ENCODE measurements around the gene RPL32.
"Not testable (repeated sequence)": the region's sequence is repeated elsewhere in the genome, so short reads cannot be mapped to it uniquely, and the experiment has no call there.

Gene RPL32

GRCh38 chr3:12878758-12879157, 37.4 kb upstream of the RPL32 start:
- H3K4me1 ChIP-seq (ENCODE audit: control insufficient read depth, low read depth, low read length); H3K4me3 ChIP-seq (ENCODE audit: low read length); H3K27ac ChIP-seq (ENCODE audit: low read length); H3K9me3 ChIP-seq (ENCODE audit: control insufficient read depth, low read depth, low read length); H3K36me3 ChIP-seq (ENCODE audit: control insufficient read depth, low read depth, low read length); H3K9ac ChIP-seq (ENCODE audit: low read length): not testable (repeated sequence)
- peaks cover 13% of the 10 kb centered on the region for H3K27me3 ChIP-seq (ENCODE audit: control insufficient read depth, insufficient read depth, low read length)

DNA sequence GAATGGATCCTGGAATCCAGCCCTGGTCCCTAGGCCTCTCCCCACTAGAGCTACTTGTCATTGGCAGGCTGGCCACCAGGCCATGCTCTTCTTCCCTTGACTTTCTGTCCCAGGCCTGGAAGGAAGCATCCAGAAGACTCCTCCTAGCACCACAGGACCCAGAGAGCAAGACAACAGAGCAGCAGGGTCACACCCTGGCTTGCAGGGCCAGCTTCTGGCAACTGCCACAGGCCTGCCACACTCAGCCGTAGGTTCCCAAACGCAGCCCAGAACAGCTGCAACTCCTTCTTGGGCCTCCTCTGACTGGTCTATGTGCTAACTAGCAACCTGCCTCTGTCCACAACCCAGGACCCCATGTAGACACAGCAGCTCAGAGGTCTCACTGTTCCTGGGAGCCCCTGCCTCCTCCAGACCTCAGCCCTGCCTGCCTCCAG, 36.8 kb upstream of the RPL32 start:
- H3K27me3 ChIP-seq (ENCODE audit: control insufficient read depth, insufficient read depth, low read length): peaks cover 11% of the 10 kb centered on the region
- no peak overlapping the region for H3K27ac ChIP-seq (ENCODE audit: low read length)
- H3K4me1 ChIP-seq (ENCODE audit: control insufficient read depth, low read depth, low read length): no peaks in the 10 kb centered on the region
- H3K9ac ChIP-seq (ENCODE audit: low read length): no peak overlapping the region
- H3K4me3 ChIP-seq (ENCODE audit: low read length): no peak overlapping the region
- no peaks in the 10 kb centered on the region for H3K36me3 ChIP-seq (ENCODE audit: control insufficient read depth, low read depth, low read length)
- H3K9me3 ChIP-seq (ENCODE audit: control insufficient read depth, low read depth, low read length): no peaks in the 10 kb centered on the region

GRCh38 chr3:12877040-12877439, 35.7 kb upstream of the RPL32 start:
- Histone ChIP-seq H3K36me3 (ENCODE audit: control insufficient read depth, low read depth, low read length) (no peaks in the 10 kb centered on the region), H3K4me3 (ENCODE audit: low read length) (no peak overlapping the region), H3K4me1 (ENCODE audit: control insufficient read depth, low read depth, low read length) (no peaks in the 10 kb centered on the region), H3K9ac (ENCODE audit: low read length) (no peak overlapping the region), H3K27me3 (ENCODE audit: control insufficient read depth, insufficient read depth, low read length) (peaks cover 11% of the 10 kb centered on the region), H3K9me3 (ENCODE audit: control insufficient read depth, low read depth, low read length) (no peaks in the 10 kb centered on the region), H3K27ac (ENCODE audit: low read length) (no peak overlapping the region)

DNA sequence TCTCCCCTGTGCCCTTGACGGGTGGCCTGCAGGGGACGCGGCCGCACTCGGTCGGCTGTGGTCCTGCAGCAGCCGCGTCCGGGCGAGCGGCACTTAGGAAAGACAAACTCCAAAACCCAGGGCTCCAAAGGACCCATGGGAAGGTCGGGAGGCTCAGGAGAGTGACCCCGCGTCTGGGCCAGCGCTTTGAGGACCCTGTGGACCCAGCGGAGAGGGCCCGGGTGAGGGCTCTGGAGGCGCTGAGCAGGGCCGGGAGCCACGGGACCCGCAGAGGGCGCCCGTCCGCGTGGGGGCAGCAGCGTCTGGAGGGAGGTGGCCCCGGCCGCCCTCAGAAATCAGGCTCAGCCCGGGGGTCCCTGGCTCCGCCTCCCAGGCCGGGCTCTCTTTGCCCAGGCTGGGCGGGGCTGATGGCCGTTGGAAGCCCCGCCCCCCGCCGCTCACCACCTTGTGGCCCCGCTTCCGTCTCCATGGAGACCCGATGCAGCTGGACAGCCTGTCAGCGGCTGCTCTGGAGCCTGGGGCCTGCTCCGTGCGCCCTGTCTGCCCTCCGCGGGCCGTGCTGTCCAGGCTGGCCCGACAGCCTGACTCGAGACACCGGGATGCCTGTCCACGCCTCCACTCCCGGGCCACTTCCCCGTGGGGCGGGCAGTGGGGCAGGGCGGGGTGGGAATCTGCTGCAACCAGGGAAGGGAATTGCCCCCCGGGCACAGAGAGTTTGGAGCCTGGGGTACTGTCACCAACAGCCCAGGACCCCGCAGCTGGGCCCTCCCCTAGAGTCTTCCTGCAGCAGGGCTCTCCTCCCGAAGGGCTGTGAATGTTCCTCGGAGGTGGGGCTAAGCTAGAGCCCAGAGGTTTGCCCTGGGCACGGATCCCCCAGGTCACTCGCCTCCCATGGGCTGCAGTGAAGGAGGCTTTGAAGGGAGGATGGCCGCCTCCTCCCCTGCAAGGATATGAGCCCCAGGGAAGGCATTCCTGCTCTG, 34.8 kb upstream of the RPL32 start:
- Histone ChIP-seq H3K27ac (ENCODE audit: low read length) (no peak overlapping the region), H3K4me3 (ENCODE audit: low read length) (peak overlapping the region; percentile 51), H3K9ac (ENCODE audit: low read length) (no peak overlapping the region), H3K36me3 (ENCODE audit: control insufficient read depth, low read depth, low read length) (no peaks in the 10 kb centered on the region), H3K4me1 (ENCODE audit: control insufficient read depth, low read depth, low read length) (no peaks in the 10 kb centered on the region), H3K9me3 (ENCODE audit: control insufficient read depth, low read depth, low read length) (no peaks in the 10 kb centered on the region), H3K27me3 (ENCODE audit: control insufficient read depth, insufficient read depth, low read length) (peaks cover 11% of the 10 kb centered on the region)

GRCh38 chr3:12871404-12871983, 30.1 kb upstream of the RPL32 start:
- H3K9me3 ChIP-seq (ENCODE audit: control insufficient read depth, low read depth, low read length): no peaks in the 10 kb centered on the region
- H3K36me3 ChIP-seq (ENCODE audit: control insufficient read depth, low read depth, low read length): no peaks in the 10 kb centered on the region
- H3K4me3 ChIP-seq (ENCODE audit: low read length): no peak overlapping the region
- peaks cover 14% of the 10 kb centered on the region for H3K27me3 ChIP-seq (ENCODE audit: control insufficient read depth, insufficient read depth, low read length)
- no peaks in the 10 kb centered on the region for H3K4me1 ChIP-seq (ENCODE audit: control insufficient read depth, low read depth, low read length)
- H3K9ac ChIP-seq (ENCODE audit: low read length): no peak overlapping the region
- H3K27ac ChIP-seq (ENCODE audit: low read length): no peak overlapping the region

DNA sequence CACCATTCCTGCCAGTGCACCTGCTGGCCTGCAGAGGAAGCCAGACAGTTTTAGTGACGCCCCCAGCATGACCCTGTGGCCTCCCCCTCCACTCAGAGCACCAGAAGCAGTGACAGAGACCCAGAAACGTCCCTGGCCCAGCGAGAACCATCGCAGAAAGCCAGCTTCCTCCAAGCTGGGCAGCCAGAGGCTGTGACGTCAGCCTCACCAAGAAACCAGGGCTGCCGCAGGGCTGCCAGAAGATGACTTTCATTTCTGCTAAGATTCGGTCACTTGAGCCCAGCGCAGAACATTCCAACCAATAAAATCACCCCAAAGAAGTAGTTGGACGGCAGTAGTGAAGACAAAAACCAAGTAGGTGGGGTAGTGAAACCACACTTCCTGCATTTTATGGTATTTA, 29.6 kb upstream of the RPL32 start:
- Histone ChIP-seq H3K4me1 (ENCODE audit: control insufficient read depth, low read depth, low read length) (no peaks in the 10 kb centered on the region), H3K36me3 (ENCODE audit: control insufficient read depth, low read depth, low read length) (no peaks in the 10 kb centered on the region), H3K27me3 (ENCODE audit: control insufficient read depth, insufficient read depth, low read length) (peaks cover 14% of the 10 kb centered on the region), H3K4me3 (ENCODE audit: low read length) (no peak overlapping the region), H3K27ac (ENCODE audit: low read length) (no peak overlapping the region), H3K9me3 (ENCODE audit: control insufficient read depth, low read depth, low read length) (no peaks in the 10 kb centered on the region), H3K9ac (ENCODE audit: low read length) (no peak overlapping the region)

GRCh38 chr3:12869035-12869621, 27.8 kb upstream of the RPL32 start:
- no peaks in the 10 kb centered on the region for H3K9me3 ChIP-seq (ENCODE audit: control insufficient read depth, low read depth, low read length)
- H3K27me3 ChIP-seq (ENCODE audit: control insufficient read depth, insufficient read depth, low read length): peaks cover 3% of the 10 kb centered on the region
- H3K4me3 ChIP-seq (ENCODE audit: low read length): peak overlapping the region; percentile 67
- H3K27ac ChIP-seq (ENCODE audit: low read length): no peak overlapping the region
- no peak overlapping the region for H3K9ac ChIP-seq (ENCODE audit: low read length)
- no peaks in the 10 kb centered on the region for H3K4me1 ChIP-seq (ENCODE audit: control insufficient read depth, low read depth, low read length)
- no peaks in the 10 kb centered on the region for H3K36me3 ChIP-seq (ENCODE audit: control insufficient read depth, low read depth, low read length)

DNA sequence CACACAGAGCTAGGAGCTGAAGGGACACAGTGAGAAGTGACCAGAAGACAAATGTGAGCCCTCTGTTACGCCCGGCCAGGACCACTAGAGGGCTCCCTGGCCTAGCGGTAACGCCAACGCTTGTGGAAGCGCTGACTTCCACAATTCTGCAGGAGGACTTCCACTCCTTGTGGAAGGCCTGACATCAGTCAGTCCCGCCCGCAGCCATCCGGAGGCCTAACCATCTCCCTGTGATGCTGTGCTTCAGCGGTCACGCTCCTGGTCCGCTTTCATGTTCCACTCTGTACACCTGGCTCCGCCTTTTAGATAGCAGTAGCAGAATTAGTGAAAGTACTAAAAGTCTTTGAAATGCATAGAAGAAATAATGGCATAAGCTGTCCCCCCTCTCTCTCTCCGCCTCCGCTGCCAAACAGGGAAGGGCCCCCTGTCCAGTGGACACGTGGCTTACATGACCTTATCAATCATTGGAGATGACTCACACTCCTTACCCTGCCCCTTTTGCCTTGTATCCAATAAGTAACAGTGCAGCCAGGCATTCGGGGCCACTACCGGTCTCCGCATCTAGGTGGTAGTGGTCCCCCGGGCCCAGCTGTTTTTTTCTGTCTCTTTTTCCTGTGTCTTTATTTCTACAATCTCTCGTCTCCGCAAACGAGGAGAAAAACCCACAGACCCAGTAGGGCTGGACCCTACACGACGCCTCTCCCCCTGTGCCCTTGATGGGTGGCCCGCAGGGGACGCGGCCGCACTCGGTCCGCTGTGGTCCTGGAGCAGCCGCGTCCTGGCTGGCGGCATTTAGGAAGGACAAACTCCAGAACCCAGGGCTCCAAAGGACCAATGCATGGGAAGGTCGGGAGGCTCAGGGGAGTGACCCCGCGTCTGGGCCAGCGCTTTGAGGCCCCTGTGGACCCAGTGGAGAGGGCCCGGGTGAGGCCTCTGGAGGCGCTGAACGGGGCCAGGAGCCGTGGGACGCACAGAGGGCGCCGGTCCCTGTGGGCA, 27.0 kb upstream of the RPL32 start:
- Histone ChIP-seq H3K4me1 (ENCODE audit: control insufficient read depth, low read depth, low read length) (no peaks in the 10 kb centered on the region), H3K9me3 (ENCODE audit: control insufficient read depth, low read depth, low read length) (no peaks in the 10 kb centered on the region), H3K27ac (ENCODE audit: low read length) (no peak overlapping the region), H3K4me3 (ENCODE audit: low read length) (peak overlapping the region; percentile 67), H3K27me3 (ENCODE audit: control insufficient read depth, insufficient read depth, low read length) (peaks cover 3% of the 10 kb centered on the region), H3K9ac (ENCODE audit: low read length) (no peak overlapping the region), H3K36me3 (ENCODE audit: control insufficient read depth, low read depth, low read length) (no peaks in the 10 kb centered on the region)

GRCh38 chr3:12866836-12867235, 25.5 kb upstream of the RPL32 start:
- H3K9ac ChIP-seq (ENCODE audit: low read length): no peak overlapping the region

DNA sequence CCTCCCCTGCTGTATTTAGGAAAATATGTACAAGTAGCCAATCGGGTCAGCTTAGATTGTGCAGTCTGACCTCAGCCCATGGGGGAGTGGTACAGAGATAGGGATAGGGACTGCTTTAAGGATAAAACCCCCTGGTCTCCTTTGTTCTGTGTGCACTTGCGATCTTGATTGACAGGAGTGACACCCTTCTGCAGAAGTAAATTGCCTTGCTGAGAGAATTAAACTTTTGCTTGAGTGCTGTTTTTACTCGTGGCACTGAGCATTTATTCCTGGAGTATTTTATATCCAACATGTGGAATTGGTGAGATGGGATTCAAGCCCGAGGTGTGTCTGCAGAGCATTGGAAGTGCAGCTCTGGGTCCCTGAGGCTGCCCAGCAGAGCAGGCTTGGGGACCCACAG, 23.9 kb upstream of the RPL32 start:
- Histone ChIP-seq H3K36me3 (ENCODE audit: control insufficient read depth, low read depth, low read length) (no peaks in the 10 kb centered on the region), H3K4me3 (ENCODE audit: low read length) (no peak overlapping the region), H3K4me1 (ENCODE audit: control insufficient read depth, low read depth, low read length) (no peaks in the 10 kb centered on the region), H3K27ac (ENCODE audit: low read length) (no peak overlapping the region), H3K9ac (ENCODE audit: low read length) (no peak overlapping the region), H3K9me3 (ENCODE audit: control insufficient read depth, low read depth, low read length) (no peaks in the 10 kb centered on the region), H3K27me3 (ENCODE audit: control insufficient read depth, insufficient read depth, low read length) (peaks cover 3% of the 10 kb centered on the region)

More at GRCh38 chr3:12866836-12867235, 25.5 kb upstream of the RPL32 start:
- Histone ChIP-seq H3K27ac (ENCODE audit: low read length) (no peak overlapping the region), H3K4me1 (ENCODE audit: control insufficient read depth, low read depth, low read length) (no peaks in the 10 kb centered on the region), H3K27me3 (ENCODE audit: control insufficient read depth, insufficient read depth, low read length) (peaks cover 3% of the 10 kb centered on the region), H3K9me3 (ENCODE audit: control insufficient read depth, low read depth, low read length) (no peaks in the 10 kb centered on the region), H3K36me3 (ENCODE audit: control insufficient read depth, low read depth, low read length) (no peaks in the 10 kb centered on the region), H3K4me3 (ENCODE audit: low read length) (no peak overlapping the region)

DNA sequence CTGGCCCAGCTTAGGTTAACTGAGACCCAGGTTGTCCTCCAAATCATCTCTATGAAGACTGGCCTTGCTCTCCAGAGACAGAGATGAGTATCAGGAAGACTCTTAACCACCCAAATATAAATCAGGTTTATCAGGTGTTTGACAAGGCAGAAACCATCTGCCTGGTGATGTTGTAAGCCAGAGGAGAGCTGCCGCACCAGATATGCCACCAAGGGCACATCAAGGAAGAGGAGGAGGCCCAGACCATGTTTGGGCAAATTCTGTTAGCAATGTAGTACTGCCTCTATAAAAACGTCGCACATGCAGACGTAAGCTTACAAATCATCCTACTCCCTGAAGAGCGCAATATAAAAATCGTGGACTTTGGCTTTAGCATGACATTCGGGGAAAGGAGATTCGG, 21.0 kb upstream of the RPL32 start:
- Histone ChIP-seq H3K4me3 (ENCODE audit: low read length) (no peak overlapping the region), H3K27me3 (ENCODE audit: control insufficient read depth, insufficient read depth, low read length) (no peaks in the 10 kb centered on the region), H3K36me3 (ENCODE audit: control insufficient read depth, low read depth, low read length) (no peaks in the 10 kb centered on the region), H3K27ac (ENCODE audit: low read length) (no peak overlapping the region), H3K4me1 (ENCODE audit: control insufficient read depth, low read depth, low read length) (no peaks in the 10 kb centered on the region), H3K9ac (ENCODE audit: low read length) (no peak overlapping the region), H3K9me3 (ENCODE audit: control insufficient read depth, low read depth, low read length) (no peaks in the 10 kb centered on the region)

Data from iPS-18a (cell line).